Measurements from ENCODE around the gene GSE1.

- no peak for TF ChIP-seq CTCF (IDR thresholded peaks at IDR 0.05; ENCODE audit: poor library complexity)
- TF ChIP-seq EZH2 (IDR thresholded peaks at IDR 0.05; ENCODE audit: borderline replicate concordance) = no peak
These were observed 18.7 kb upstream of the GSE1 start for GRCh38 chr16:85594273-85594977.
